ENCODE measurements around the gene NME7. TPM values are rescaled to one million over a fixed set of nuclear protein-coding genes. Genes with fewer than 3 reads are reported as not detected.

Gene NME7
- total RNA-seq, 2 donors from 2014 or later = 8.8 to 10.8 TPM

DNA sequence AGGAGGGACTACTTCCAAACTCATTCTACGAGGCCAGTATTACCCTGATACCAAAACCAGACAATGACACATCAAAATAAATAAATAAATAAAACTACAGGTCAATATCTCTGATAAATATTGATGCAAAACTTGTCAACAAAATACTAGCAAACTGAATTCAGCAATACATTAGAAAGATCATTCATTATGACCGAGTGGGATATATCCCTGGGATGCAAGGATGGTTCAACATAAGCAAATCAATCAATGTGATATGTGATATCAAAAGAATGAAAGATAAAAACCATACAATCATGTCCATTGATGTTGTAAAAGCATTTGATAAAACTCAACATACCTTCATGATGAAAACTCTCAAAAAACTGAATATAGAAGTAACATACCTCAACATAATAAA, 36.7 kb downstream of the NME7 start:
- Mint-ChIP-seq H3K4me3 (no peak overlapping the region), H3K4me1 (ENCODE audit: low read depth in 2 of 2) (peaks cover 14 to 18% of the 10 kb centered on the region in 2 donors), H3K27me3 (no peaks in the 10 kb centered on the region), H3K27ac (no peak overlapping the region), H3K36me3 (peaks cover 18% of the 10 kb centered on the region), H3K9me3 (peaks cover 3% of the 10 kb centered on the region)
- ATAC-seq (no peak), DNase-seq (ENCODE audit: low spot score) (no peak)

DNA sequence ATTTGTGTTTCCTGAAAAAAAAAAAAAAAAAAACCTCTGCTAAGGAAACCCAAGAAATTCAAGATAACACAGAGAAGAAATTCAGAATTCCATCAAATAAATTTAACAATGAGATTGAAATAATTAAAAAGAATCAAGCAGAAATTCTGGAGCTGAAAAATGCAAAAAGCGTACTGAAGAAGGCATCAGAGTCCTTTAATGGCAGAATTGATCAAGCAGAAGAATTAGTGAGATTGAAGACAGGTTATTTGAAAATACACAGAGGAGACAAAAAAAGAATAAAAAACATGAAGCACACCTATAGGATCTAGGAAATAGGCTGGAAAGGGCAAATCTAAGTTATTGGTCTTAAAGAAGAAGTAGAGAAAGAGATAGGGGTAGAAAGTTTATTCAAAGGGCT, 38.2 kb downstream of the NME7 start:
- no peaks in the 10 kb centered on the region for H3K27me3 Mint-ChIP-seq
- DNase-seq (ENCODE audit: low spot score) = no peak
- no peak overlapping the region for H3K4me3 Mint-ChIP-seq
- no peak for ATAC-seq
- no peak overlapping the region for H3K27ac Mint-ChIP-seq
- H3K4me1 Mint-ChIP-seq (ENCODE audit: low read depth in 2 of 2) = peaks cover 14 to 18% of the 10 kb centered on the region in 2 donors
- peaks cover 13% of the 10 kb centered on the region for H3K36me3 Mint-ChIP-seq
- H3K9me3 Mint-ChIP-seq = no peaks in the 10 kb centered on the region

DNA sequence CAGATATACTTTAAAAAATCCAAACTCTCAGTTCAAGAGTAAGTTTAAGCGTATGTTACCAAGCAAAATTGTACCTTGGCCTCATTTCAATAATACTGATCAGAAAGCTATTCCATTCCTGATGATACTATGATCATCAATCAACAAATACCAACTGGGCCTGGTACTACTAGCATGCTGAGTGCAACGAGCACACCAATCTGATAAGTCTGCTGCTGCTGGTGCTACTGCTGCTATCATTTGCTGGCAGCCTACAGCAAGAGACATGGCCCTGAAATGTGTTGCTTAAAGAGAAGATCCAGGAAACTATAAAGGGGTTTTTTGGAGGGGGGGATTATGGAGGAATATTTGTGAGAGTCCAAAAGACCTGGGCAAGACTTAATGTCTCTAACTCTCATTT, 39.7 kb downstream of the NME7 start:
- H3K4me3 Mint-ChIP-seq = no peak overlapping the region
- H3K27ac Mint-ChIP-seq = no peak overlapping the region
- ATAC-seq (no peak), DNase-seq (ENCODE audit: low spot score) (no peak)
- peaks cover 12 to 18% of the 10 kb centered on the region in 2 donors for H3K4me1 Mint-ChIP-seq (ENCODE audit: low read depth in 2 of 2)
- peaks cover 13% of the 10 kb centered on the region for H3K36me3 Mint-ChIP-seq
- no peaks in the 10 kb centered on the region for H3K9me3 Mint-ChIP-seq
- H3K27me3 Mint-ChIP-seq = no peaks in the 10 kb centered on the region

DNA sequence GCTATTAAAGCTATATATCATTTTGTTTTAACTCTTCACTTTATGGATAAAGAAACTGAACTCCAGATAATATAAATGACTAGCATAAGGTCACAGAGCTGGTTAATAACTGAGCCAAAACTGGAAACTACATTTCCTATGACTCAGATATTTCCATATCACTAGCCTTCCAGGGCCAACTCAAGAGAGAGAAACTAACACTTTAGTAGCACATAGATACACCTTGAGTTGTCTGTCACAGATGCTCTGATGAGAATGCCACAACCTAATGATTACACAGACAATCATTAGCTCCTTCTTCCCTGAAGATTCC, 40.7 kb downstream of the NME7 start:
- ATAC-seq (peak in 1 of 2 donors; percentile 85), DNase-seq (ENCODE audit: low spot score) (no peak)
- Mint-ChIP-seq H3K36me3 (peaks cover 13% of the 10 kb centered on the region), H3K4me3 (no peak overlapping the region), H3K9me3 (no peaks in the 10 kb centered on the region), H3K4me1 (ENCODE audit: low read depth in 2 of 2) (peaks cover 11 to 18% of the 10 kb centered on the region in 2 donors), H3K27ac (no peak overlapping the region), H3K27me3 (no peaks in the 10 kb centered on the region)

DNA sequence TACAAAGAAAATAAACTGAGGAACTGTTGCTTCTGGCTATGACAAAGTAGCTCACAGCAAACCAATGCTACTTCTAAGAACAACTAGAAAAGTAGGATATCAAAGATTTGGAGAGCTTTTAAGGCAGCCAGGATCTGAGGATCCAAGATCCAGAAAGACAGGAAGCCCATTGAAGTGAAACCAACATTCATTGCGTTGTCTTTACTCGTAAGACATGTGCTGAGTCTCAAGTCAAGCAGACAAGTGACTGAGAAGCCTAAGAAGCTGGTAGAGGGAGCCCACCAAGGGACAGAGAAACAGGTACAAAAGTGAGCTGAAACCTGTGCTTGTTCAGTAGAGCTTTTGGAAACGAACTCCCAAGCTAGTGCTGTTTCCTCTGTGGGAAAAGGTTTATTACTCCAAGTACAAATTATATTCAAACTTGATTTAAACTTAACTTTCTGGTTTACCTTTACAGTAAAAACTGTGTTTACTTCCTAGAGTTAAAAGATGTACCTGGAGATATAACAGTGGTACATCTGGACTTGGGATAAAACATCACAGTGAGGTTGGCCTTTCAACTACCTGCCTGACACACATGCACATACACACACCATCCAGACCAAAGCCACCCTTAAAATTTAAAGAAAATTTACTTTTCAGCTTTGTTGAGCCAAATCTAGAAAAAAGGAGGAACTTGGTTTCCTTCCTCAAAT, 41.2 kb downstream of the NME7 start:
- ATAC-seq = no peak
- Mint-ChIP-seq H3K4me1 (ENCODE audit: low read depth in 2 of 2) (peaks cover 11 to 18% of the 10 kb centered on the region in 2 donors), H3K27ac (no peak overlapping the region), H3K9me3 (no peaks in the 10 kb centered on the region), H3K36me3 (peaks cover 13% of the 10 kb centered on the region), H3K27me3 (no peaks in the 10 kb centered on the region), H3K4me3 (no peak overlapping the region)
- no peak for DNase-seq (ENCODE audit: low spot score)

DNA sequence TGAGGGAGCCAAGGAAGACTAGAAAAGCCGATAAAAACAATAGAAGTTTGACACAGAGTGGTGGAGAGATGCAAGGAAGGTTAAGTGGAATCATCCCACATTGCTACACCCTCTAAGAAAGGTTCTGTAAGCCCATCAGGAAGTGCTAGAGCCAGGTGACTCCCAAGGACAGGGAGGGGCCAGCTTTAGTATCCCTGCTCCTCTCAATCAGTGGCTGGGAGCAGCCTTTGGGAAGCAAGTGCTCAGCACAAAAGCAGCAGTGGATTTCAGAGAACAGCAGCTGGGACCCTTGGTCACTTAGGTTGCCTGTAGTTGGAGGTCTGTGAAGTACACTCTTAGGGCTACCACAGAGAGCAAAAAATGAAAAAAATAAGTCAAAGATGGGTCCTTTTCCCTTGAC, 42.5 kb downstream of the NME7 start:
- Mint-ChIP-seq H3K36me3 (peaks cover 13% of the 10 kb centered on the region), H3K27ac (no peak overlapping the region), H3K4me3 (no peak overlapping the region), H3K4me1 (ENCODE audit: low read depth in 2 of 2) (peaks cover 9 to 18% of the 10 kb centered on the region in 2 donors), H3K27me3 (no peaks in the 10 kb centered on the region), H3K9me3 (no peaks in the 10 kb centered on the region)
- ATAC-seq (no peak), DNase-seq (ENCODE audit: low spot score) (no peak)

DNA sequence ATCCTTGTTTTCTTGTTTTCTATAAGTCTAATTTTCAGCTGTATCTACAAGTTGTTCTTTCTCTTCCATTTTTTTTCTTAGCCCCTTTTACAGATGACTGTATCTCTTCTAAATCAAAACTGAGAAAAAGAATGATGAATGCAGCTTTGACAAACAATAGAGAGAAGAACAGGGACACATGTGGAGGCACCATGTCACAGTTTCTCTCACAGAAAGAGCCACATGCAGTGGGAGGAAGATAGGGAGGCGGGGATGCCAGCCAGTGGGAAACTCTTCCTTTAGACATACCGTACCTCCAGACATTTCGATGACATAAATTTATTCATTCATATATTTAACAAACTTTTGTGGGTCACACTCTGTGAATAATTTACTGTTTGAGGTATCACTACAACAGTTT, 45.5 kb downstream of the NME7 start:
- DNase-seq (ENCODE audit: low spot score) (no peak), ATAC-seq (no peak)
- Mint-ChIP-seq H3K27ac (no peak overlapping the region), H3K4me3 (no peak overlapping the region), H3K27me3 (no peaks in the 10 kb centered on the region), H3K36me3 (no peaks in the 10 kb centered on the region), H3K4me1 (ENCODE audit: low read depth in 2 of 2) (peaks cover 3 to 8% of the 10 kb centered on the region in 2 donors), H3K9me3 (no peaks in the 10 kb centered on the region)

DNA sequence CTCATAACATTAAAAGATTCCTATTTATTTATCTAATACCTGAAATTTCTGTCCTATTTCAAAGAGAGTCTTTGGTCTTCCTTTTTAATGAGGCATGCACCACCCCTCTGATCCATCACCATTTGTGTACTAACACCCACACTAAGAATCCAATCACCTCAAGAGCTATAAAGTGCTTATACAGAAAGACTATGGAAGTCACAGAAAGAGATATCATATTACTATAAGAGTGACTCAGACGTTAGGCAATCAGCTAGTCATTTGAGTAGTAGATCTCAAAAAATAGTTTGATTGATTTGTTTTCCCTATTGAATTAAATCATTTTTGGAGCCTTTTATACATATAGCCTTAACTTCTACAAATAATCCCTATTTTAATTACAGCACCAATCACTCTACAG, 46.1 kb downstream of the NME7 start:
- H3K27me3 Mint-ChIP-seq = no peaks in the 10 kb centered on the region
- H3K36me3 Mint-ChIP-seq = no peaks in the 10 kb centered on the region
- H3K4me1 Mint-ChIP-seq (ENCODE audit: low read depth in 2 of 2) = peaks cover 0 to 2% of the 10 kb centered on the region in 2 donors
- ATAC-seq (no peak), DNase-seq (ENCODE audit: low spot score) (no peak)
- no peak overlapping the region for H3K4me3 Mint-ChIP-seq
- H3K27ac Mint-ChIP-seq = no peak overlapping the region
- H3K9me3 Mint-ChIP-seq = no peaks in the 10 kb centered on the region

DNA sequence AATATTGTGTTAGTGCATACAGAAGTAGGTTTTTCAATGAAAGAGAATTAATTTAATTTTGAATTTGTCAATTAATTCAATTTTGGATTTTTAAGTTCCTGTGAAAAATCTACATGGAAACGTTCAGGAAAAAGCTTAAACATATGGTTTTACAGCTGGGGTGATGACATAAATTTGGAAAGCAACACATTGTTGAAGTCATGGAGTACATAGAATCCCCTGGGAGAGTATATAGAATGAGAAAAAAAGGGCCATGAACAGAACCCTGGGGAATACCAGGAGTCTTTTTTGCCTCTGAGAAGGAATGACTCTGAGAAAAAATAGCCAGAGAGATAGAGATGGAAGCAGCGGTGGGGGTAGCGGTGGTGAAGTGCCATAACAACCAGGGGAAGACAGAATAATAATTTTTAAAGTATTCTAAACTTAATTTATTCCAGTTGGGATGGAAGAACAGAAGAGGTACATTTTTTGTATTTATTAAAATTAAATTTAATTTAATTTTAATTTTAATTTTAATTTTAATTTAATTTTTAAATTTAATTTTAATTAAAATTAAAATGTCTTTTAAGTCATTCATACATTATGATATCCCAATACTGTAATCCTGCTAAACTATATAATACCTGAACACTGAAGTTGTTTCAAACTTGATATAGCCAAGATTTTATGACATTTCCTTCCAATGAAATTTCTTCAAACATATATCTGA, 48.9 kb downstream of the NME7 start:
- Mint-ChIP-seq H3K27ac (no peak overlapping the region), H3K9me3 (no peaks in the 10 kb centered on the region), H3K4me3 (no peak overlapping the region), H3K4me1 (ENCODE audit: low read depth in 2 of 2) (no peaks in the 10 kb centered on the region), H3K27me3 (no peaks in the 10 kb centered on the region), H3K36me3 (no peaks in the 10 kb centered on the region)
- ATAC-seq (no peak), DNase-seq (ENCODE audit: low spot score) (no peak)

DNA sequence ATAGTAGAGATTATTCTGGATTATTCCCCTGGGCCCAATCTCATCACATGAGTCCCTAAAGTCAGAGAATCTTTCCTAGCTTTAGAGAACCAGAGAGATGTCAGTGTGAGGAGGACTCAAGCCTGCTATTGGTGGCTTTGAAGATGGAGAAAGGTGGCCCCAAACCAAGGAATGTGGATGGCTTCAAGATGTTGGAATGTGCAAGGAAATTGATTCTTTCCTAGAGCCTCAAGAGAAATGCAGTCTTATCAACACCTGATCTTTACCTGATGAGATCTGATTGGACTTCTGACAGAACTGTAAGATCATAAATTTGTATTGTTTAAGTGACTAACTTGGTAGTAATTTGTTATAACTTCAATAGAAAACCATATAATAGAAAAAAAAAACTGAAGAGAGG, 51.0 kb downstream of the NME7 start:
- H3K9me3 Mint-ChIP-seq = no peaks in the 10 kb centered on the region
- H3K27ac Mint-ChIP-seq = no peak overlapping the region
- no peak for DNase-seq (ENCODE audit: low spot score)
- peaks cover 7 to 9% of the 10 kb centered on the region in 2 donors for H3K4me1 Mint-ChIP-seq (ENCODE audit: low read depth in 2 of 2)
- no peaks in the 10 kb centered on the region for H3K27me3 Mint-ChIP-seq
- H3K36me3 Mint-ChIP-seq = no peaks in the 10 kb centered on the region
- no peak for ATAC-seq
- H3K4me3 Mint-ChIP-seq = no peak overlapping the region

DNA sequence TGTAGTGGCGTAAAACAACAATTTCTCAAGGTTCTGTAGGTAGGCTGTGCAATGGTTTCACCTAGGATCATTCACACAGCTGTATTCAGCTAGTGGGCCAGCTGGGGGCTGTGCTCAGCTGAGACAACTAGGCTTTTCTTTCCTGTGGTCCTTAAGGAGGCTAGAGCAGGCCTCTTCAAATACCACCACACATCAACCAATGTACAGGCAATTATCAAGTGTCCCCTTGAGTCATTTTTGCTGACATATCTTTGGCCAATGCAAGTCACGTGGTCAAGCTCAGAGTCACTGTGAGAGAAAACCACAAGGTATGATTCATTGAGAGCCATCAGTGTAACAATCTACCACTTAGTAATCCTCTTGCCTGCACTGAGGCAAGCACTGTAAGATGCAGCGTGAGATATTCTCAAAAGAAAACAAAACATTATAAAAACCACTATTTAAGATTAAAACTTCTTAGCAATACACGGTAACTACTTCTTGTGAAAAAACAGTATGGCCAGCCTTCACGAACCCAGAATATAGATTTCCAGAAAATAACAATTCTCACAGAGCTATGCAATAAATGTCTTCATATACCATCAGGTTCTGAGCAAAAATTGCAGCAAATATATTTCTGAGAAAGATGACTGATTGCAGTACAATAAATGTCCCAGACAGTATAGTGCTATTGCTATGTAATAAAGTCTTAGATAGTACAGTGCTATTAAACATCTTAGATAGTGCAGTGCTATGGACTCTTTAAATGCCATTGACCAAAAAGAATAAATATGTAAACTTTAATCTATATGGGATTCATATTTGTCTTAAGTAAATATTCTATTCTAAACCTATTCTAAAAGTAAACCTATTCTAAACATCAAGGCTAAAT, 55.3 kb downstream of the NME7 start:
- no peaks in the 10 kb centered on the region for H3K9me3 Mint-ChIP-seq
- H3K27me3 Mint-ChIP-seq = no peaks in the 10 kb centered on the region
- H3K36me3 Mint-ChIP-seq = no peaks in the 10 kb centered on the region
- ATAC-seq (peak; percentile 98 to 99), DNase-seq (ENCODE audit: low spot score) (peak; percentile 82)
- peak overlapping the region; percentile 51 for H3K4me3 Mint-ChIP-seq
- H3K4me1 Mint-ChIP-seq (ENCODE audit: low read depth in 2 of 2) = peaks cover 13 to 19% of the 10 kb centered on the region in 2 donors
- H3K27ac Mint-ChIP-seq = peak overlapping the region; percentile 46 to 75

DNA sequence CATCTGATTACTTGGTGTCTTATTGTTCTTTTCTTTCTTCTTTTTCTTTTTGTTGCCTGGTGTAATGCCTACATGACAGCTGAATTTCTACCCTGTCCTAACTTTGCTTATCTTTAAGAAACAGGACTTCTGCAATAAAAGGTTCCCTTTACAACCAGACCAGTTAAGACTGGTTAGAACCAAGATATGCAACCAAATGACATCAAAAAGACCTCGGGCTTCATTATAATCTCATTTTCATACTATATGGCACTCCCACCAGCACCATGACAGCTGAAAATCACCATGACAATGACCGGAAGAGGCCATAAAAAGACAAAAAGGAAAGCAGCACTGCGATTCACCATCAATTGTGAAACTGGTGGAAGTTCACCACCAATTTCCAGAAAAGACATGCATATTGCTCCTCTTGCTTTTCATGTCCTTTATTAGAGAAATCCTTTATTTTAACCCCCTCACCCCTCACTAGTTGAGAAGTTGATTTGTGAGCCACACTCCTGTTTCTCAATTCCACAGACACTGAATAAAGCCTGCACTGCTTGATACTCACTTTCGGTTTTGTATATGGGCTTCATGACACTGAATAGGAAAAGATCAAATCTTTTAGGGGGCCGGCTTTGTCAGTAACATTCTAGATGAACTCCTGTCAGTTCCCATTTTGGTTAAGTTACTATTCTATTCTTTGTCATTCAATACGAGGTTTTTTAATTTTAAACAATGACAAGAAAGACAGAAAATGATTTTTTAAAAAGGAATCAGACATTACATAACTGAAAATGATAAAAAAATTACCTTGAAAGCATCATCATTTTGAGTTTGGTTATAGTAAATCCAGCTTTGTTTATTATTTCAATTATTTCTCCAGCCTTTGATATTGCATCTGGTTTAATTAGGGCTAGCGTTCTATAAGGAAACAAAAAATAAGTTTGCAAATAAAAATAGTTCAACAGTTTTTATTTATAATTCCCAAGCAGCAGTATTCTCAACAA, 58.1 kb downstream of the NME7 start:
- DNase-seq (ENCODE audit: low spot score) (no peak), ATAC-seq (peak; percentile 46 to 54)
- peak overlapping the region; percentile 67 to 83 for H3K27ac Mint-ChIP-seq

More for the DNA sequence above, 58.1 kb downstream of the NME7 start:
- H3K9me3 Mint-ChIP-seq = no peaks in the 10 kb centered on the region
- peak overlapping the region; percentile 79 for H3K4me3 Mint-ChIP-seq
- H3K4me1 Mint-ChIP-seq (ENCODE audit: low read depth in 2 of 2) = peaks cover 13 to 19% of the 10 kb centered on the region in 2 donors
- H3K36me3 Mint-ChIP-seq = peaks cover 9% of the 10 kb centered on the region
- H3K27me3 Mint-ChIP-seq = no peaks in the 10 kb centered on the region
